ENCODE data around the gene RCOR3.

RCOR3 gene

DNA sequence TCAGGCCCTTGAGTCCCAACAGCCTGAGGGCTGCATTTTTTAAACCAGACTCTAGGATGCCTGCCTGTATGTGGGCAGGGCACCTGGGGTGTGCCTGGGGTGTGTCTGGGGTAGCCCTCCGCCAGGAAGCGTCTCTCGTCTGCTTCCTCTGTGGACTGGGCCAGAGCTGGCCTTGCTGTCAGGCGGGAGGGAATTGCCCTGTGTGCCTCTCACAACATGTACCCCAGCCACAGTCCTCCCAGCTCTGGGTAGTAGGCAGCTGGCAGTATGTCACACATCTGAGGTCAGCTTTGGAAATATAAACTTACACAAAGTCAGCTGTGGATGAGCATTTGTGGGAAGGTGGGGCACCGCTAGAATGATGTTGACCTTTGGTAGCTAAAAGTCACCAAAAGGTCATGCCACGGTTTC, 80.5 kb downstream of the RCOR3 start:
- TF ChIP-seq, protein P1, sequence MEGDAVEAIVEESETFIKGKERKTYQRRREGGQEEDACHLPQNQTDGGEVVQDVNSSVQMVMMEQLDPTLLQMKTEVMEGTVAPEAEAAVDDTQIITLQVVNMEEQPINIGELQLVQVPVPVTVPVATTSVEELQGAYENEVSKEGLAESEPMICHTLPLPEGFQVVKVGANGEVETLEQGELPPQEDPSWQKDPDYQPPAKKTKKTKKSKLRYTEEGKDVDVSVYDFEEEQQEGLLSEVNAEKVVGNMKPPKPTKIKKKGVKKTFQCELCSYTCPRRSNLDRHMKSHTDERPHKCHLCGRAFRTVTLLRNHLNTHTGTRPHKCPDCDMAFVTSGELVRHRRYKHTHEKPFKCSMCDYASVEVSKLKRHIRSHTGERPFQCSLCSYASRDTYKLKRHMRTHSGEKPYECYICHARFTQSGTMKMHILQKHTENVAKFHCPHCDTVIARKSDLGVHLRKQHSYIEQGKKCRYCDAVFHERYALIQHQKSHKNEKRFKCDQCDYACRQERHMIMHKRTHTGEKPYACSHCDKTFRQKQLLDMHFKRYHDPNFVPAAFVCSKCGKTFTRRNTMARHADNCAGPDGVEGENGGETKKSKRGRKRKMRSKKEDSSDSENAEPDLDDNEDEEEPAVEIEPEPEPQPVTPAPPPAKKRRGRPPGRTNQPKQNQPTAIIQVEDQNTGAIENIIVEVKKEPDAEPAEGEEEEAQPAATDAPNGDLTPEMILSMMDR (IDR thresholded peaks at IDR 0.05): no peak
- no peaks in the 10 kb centered on the region for H3K36me3 Mint-ChIP-seq (ENCODE audit: low read depth)
- no peak overlapping the region for H3K4me3 Mint-ChIP-seq
- DNase-seq: no peak
- peaks cover 2% of the 10 kb centered on the region for H3K27me3 Mint-ChIP-seq (ENCODE audit: low read depth, poor library complexity)
- peaks cover 30% of the 10 kb centered on the region for H3K4me1 Mint-ChIP-seq
- no peaks in the 10 kb centered on the region for H3K9me3 Mint-ChIP-seq
- peak overlapping the region; percentile 34 for H3K27ac Mint-ChIP-seq

DNA sequence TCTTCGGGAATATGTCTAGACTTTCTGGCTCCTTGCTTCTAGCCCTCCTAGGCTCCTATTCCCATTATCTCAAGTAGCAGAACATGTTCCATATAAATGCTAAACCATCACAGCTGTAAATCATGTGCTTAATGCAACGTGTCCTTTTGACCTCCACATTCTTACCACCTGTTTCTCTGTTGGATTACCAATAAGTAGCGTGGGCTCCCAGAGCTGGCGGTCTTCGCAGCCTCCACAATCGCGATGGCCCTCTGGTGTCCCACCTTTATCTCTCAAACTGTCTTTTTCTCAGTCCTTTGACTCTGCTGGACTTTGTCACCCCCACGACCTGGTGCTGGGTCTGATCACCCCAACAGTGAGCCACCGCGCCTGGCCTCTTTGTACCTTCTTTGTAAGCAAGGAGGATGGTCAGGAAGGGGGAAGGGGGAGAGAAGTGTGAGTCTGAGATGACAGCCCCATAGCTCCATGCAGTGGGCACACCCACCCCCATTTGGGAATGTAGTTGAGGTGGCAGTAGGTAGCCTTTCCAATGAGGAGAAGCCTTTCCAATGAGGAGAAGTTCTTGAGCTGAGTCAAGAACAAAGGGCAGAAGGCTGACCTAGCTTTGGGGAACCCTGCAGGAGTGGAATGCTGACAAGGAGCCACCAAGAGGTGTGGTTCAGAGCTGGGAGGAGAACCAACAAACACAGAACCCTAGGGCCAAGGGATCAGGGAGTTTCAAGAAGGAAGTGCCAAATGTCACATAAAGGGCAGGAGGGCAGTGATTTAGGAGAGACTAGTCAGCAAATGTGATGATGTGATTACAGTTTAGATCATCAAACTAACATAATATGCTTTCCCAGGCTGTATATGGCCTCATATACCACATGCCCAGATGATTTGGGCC, 81.7 kb downstream of the RCOR3 start:
- Mint-ChIP-seq H3K4me1 (peaks cover 28% of the 10 kb centered on the region), H3K9me3 (no peaks in the 10 kb centered on the region), H3K4me3 (no peak overlapping the region), H3K36me3 (ENCODE audit: low read depth) (no peaks in the 10 kb centered on the region), H3K27me3 (ENCODE audit: low read depth, poor library complexity) (peaks cover 5% of the 10 kb centered on the region), H3K27ac (no peak overlapping the region)
- TF ChIP-seq, protein P1 (IDR thresholded peaks at IDR 0.05): no peak
- no peak for DNase-seq

DNA sequence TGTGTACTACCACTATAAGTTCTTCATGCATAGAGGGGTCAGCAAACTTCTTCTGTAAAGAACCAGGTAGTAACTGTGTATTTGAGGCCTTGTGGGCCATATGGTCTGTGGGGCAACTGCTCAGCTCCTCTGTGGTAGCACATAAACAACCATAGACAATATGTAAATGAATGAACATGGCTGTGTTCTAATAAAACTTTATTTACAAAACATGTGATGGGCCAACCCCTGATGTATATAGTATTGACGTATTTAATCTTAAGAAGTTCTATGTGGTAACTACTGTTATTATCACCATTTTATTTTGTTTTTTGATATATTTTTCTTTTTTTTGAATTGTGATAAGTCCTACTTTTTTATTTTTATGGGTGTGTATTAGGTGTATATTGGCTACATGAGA, 82.8 kb downstream of the RCOR3 start:
- no peak overlapping the region for H3K4me3 Mint-ChIP-seq
- no peak overlapping the region for H3K27ac Mint-ChIP-seq
- no peaks in the 10 kb centered on the region for H3K36me3 Mint-ChIP-seq (ENCODE audit: low read depth)
- peaks cover 22% of the 10 kb centered on the region for H3K4me1 Mint-ChIP-seq
- TF ChIP-seq, protein P1 (IDR thresholded peaks at IDR 0.05): no peak
- DNase-seq: no peak
- H3K27me3 Mint-ChIP-seq (ENCODE audit: low read depth, poor library complexity): peaks cover 5% of the 10 kb centered on the region
- H3K9me3 Mint-ChIP-seq: no peaks in the 10 kb centered on the region

DNA sequence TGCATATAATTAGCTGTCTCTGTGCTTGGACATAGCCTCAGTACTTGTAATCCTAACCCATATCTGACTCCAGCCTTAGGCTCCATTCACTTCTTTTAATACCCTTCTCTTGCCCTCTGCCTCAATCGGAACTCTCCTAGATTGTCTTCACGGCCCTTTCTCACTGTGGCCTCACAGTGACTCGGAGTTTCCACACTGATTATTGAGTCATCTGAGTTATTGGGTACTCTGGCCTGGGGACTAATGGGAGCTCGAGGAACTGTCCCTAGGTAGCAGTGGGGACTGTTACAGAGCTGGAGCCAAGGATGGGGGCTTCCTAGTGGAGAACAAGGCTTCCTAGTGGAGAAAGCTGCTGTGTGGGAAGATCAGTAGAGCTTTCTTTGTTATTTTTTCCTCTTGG, 84.4 kb downstream of the RCOR3 start:
- DNase-seq: no peak
- Mint-ChIP-seq H3K27ac (no peak overlapping the region), H3K27me3 (ENCODE audit: low read depth, poor library complexity) (peaks cover 5% of the 10 kb centered on the region), H3K4me3 (no peak overlapping the region), H3K36me3 (ENCODE audit: low read depth) (no peaks in the 10 kb centered on the region), H3K4me1 (peaks cover 14% of the 10 kb centered on the region), H3K9me3 (no peaks in the 10 kb centered on the region)
- TF ChIP-seq, protein P1 (IDR thresholded peaks at IDR 0.05): no peak

DNA sequence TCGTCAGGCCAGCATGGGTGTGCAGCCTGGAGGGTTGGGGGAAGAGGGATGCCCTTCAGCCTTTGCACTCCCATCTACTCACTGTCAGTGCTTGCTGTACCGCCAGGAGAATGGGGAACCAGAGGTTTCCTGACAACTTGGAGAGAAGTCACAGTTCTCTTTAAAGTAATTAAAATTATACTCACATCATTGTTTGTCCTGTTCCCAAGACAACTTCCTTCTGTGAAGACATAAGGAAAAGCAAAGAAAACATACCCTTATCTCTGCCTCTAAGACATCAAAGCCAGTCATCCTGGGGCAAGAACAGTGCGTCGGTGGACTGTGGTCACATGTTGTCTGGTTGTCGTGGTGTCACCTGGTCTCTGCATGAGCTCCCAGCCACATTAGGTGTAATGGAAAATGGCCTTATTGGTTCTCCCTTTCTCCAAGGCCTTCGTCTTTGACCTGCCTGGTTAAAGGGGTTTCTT, 85.0 kb downstream of the RCOR3 start:
- H3K4me1 Mint-ChIP-seq: peaks cover 14% of the 10 kb centered on the region

More for the DNA sequence above, 85.0 kb downstream of the RCOR3 start:
- Mint-ChIP-seq H3K4me3 (no peak overlapping the region), H3K27me3 (ENCODE audit: low read depth, poor library complexity) (peaks cover 5% of the 10 kb centered on the region), H3K36me3 (ENCODE audit: low read depth) (no peaks in the 10 kb centered on the region), H3K27ac (no peak overlapping the region), H3K9me3 (no peaks in the 10 kb centered on the region)
- no peak for DNase-seq
- TF ChIP-seq, protein P1 (IDR thresholded peaks at IDR 0.05): no peak
